GM12872 (cell line): ENCODE data around the gene PSMB11.

Experiments
- CTCF ChIP-seq: IDR thresholded peaks from 3 replicates; pipeline ENCODE4 v1.5.1; 2011; ENCODE audit warnings: low read depth, mild to moderate bottlenecking, low read length, moderate library complexity; ENCODE audit not compliant: insufficient read depth

PSMB11 gene

GRCh38 chr14:23009483-23009938, 32.5 kb upstream of the PSMB11 start:
- TF ChIP-seq CTCF, result no peak

- TF ChIP-seq CTCF, result no peak
Measured at GRCh38 chr14:23009939-23010726, 31.9 kb upstream of the PSMB11 start, which contains the start of gene C14orf93. C14orf93 (minus strand) TSS chr14:23010143; CDS start chr14:22999023, 11,120 bp downstream.

GRCh38 chr14:23013054-23013748, 28.8 kb upstream of the PSMB11 start:
- TF ChIP-seq CTCF, result no peak

GRCh38 chr14:23015618-23016017, 26.4 kb upstream of the PSMB11 start:
- no peak for TF ChIP-seq CTCF

- TF ChIP-seq CTCF, result no peak
Measured at GRCh38 chr14:23017091-23017490, 24.9 kb upstream of the PSMB11 start.

- no peak for TF ChIP-seq CTCF
Measured at GRCh38 chr14:23018107-23018506, 23.9 kb upstream of the PSMB11 start.

- TF ChIP-seq CTCF, result no peak
Measured at GRCh38 chr14:23020143-23021128, 21.6 kb upstream of the PSMB11 start.
